Muscle layer of duodenum (tissue), 2 donors: Measurements from ENCODE around the gene CFAP221.
A peak's percentile ranks its signal among the peaks of the same experiment; 100 is the strongest.

Experiments
- H3K27ac ChIP-seq: one replicate; pipeline ENCODE4 v1.7.0; 2013; ENCODE audit warnings: mild to moderate bottlenecking, low read length
- H3K27me3 ChIP-seq: one replicate; pipeline ENCODE4 v1.7.0; 2013; ENCODE audit warnings: low read depth, mild to moderate bottlenecking, control low read depth, low read length
- H3K36me3 ChIP-seq, 2 donors: one replicate each; pipeline ENCODE4 v1.7.0; 2013; ENCODE audit warnings: low read length in 2 of 2, control low read depth in 1 of 2, mild to moderate bottlenecking in 1 of 2; ENCODE audit not compliant: insufficient read depth in 2 of 2, control insufficient read depth in 1 of 2
- H3K4me1 ChIP-seq, 2 donors: one replicate each; pipeline ENCODE4 v1.7.0; 2013; ENCODE audit warnings: low read length in 2 of 2, mild to moderate bottlenecking in 2 of 2, control low read depth in 1 of 2, moderate library complexity in 1 of 2; ENCODE audit not compliant: insufficient read depth in 2 of 2, control insufficient read depth in 1 of 2
- H3K4me3 ChIP-seq, 2 donors: one replicate each; pipeline ENCODE4 v1.7.0; 2013; ENCODE audit warnings: low read length in 2 of 2, low read depth in 1 of 2, mild to moderate bottlenecking in 1 of 2
- H3K9me3 ChIP-seq, 2 donors: one replicate each; pipeline ENCODE4 v1.7.0; 2013; ENCODE audit warnings: low read length in 2 of 2, control low read depth in 1 of 2, mild to moderate bottlenecking in 1 of 2; ENCODE audit not compliant: control insufficient read depth in 1 of 2
- donor health status: healthy.

CFAP221 gene

DNA sequence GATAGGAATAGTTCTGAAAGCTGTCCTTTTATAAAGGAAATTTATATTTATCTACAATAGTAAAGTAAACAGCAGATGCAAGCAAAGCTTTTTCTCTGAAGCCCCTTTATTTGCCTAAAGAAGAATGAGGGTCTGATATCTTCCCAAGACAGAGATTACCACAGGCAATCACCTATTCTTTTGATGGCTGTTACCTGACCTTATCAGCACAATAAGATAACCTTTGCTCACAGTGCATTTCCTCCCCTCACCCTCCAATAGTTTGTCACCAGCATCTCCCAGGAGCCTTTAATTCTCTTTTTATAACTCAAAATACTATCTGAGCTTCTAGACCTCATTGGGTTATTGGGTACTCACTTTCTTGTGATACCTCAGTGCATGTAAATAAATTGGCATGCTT, 6.5 kb upstream of the CFAP221 start:
- Histone ChIP-seq H3K27me3 (no peaks in the 10 kb centered on the region), H3K36me3 (no peaks in the 10 kb centered on the region), H3K27ac (no peak overlapping the region), H3K4me1 (no peaks in the 10 kb centered on the region), H3K4me3 (no peak overlapping the region), H3K9me3 (peaks cover 8 to 12% of the 10 kb centered on the region in 2 donors)

GRCh38 chr2:119541476-119541875, 2.8 kb upstream of the CFAP221 start:
- Histone ChIP-seq H3K36me3 (no peaks in the 10 kb centered on the region), H3K4me3 (no peak overlapping the region), H3K9me3 (no peaks in the 10 kb centered on the region), H3K27ac (no peak overlapping the region), H3K27me3 (no peaks in the 10 kb centered on the region), H3K4me1 (peaks cover 9 to 12% of the 10 kb centered on the region in 2 donors)

GRCh38 chr2:119544939-119545475, 758 bp downstream of the CFAP221 start:
- no peaks in the 10 kb centered on the region for H3K36me3 ChIP-seq
- no peaks in the 10 kb centered on the region for H3K27me3 ChIP-seq
- peaks cover 9 to 18% of the 10 kb centered on the region in 2 donors for H3K4me1 ChIP-seq
- H3K4me3 ChIP-seq = peak overlapping the region; percentile 60 to 62
- H3K9me3 ChIP-seq = no peaks in the 10 kb centered on the region
- H3K27ac ChIP-seq = no peak overlapping the region

GRCh38 chr2:119545754-119546446, 1.7 kb downstream of the CFAP221 start:
- Histone ChIP-seq H3K9me3 (no peaks in the 10 kb centered on the region), H3K27ac (no peak overlapping the region), H3K4me1 (peaks cover 9 to 18% of the 10 kb centered on the region in 2 donors), H3K4me3 (no peak overlapping the region), H3K27me3 (no peaks in the 10 kb centered on the region), H3K36me3 (no peaks in the 10 kb centered on the region)

- Histone ChIP-seq H3K27me3 (no peaks in the 10 kb centered on the region), H3K4me1 (peaks cover 9 to 18% of the 10 kb centered on the region in 2 donors), H3K36me3 (no peaks in the 10 kb centered on the region), H3K9me3 (no peaks in the 10 kb centered on the region), H3K4me3 (no peak overlapping the region), H3K27ac (no peak overlapping the region)
Measured at GRCh38 chr2:119546447-119546767, 2.2 kb downstream of the CFAP221 start.

DNA sequence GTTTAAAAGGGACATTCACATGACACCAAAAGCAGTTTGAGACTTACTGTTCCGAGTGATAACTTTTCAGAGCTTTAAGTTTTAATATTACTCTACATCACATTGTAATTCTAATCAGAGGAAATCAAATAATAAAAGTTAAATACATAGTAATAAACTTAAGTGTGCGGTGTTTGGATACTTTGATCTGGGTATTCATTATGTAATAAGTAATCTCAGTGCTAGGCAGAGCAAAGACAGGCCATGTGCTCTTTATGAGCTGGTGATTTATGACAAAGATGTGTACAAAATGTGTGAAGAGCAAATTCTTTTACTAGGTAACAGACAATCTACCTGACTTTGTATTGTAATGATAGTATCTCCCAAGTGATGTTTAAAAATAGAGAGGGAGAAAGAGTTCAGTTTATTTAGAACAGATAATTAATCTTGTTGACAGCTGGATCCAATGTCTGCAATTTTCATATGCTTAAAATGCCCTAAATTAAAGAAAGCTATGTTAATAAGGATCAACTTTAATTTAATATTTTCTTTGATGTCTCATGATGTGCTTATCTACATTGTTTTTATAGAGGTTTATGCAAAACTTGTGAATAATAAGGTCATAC, 4.4 kb downstream of the CFAP221 start:
- H3K27ac ChIP-seq = no peak overlapping the region
- H3K36me3 ChIP-seq = no peaks in the 10 kb centered on the region
- H3K4me3 ChIP-seq = no peak overlapping the region
- no peaks in the 10 kb centered on the region for H3K27me3 ChIP-seq
- H3K4me1 ChIP-seq = peaks cover 9 to 18% of the 10 kb centered on the region in 2 donors
- H3K9me3 ChIP-seq = no peaks in the 10 kb centered on the region

DNA sequence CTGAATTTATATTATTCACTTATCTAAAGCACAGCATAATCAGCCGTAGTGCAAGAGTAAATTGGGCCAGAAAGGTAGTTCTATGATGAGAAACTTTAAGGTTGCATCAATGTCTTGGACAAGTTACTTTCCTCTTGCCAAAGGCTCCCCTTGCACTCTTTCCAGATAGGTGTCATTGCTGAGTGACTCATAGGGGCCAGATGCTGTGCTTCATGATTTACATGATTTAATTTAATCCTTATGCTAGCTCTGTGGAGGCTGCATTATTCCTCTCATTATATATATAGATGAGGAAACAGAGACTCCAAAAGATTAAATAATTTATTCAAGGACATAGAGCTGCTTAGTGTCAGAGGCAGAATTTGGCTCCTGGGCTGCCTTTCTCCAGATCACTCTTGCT, 5.0 kb downstream of the CFAP221 start:
- no peaks in the 10 kb centered on the region for H3K36me3 ChIP-seq
- no peak overlapping the region for H3K27ac ChIP-seq
- H3K4me1 ChIP-seq = peaks cover 6 to 18% of the 10 kb centered on the region in 2 donors
- no peaks in the 10 kb centered on the region for H3K9me3 ChIP-seq
- no peak overlapping the region for H3K4me3 ChIP-seq
- H3K27me3 ChIP-seq = no peaks in the 10 kb centered on the region

- Histone ChIP-seq H3K4me3 (no peak overlapping the region), H3K27me3 (no peaks in the 10 kb centered on the region), H3K36me3 (no peaks in the 10 kb centered on the region), H3K4me1 (peaks cover 0 to 13% of the 10 kb centered on the region in 2 donors), H3K27ac (no peak overlapping the region), H3K9me3 (no peaks in the 10 kb centered on the region)
Measured at GRCh38 chr2:119550346-119550745, 6.1 kb downstream of the CFAP221 start.

- no peaks in the 10 kb centered on the region for H3K27me3 ChIP-seq
- no peaks in the 10 kb centered on the region for H3K9me3 ChIP-seq
- no peak overlapping the region for H3K27ac ChIP-seq
- H3K4me1 ChIP-seq = peaks cover 0 to 8% of the 10 kb centered on the region in 2 donors
- no peak overlapping the region for H3K4me3 ChIP-seq
- no peaks in the 10 kb centered on the region for H3K36me3 ChIP-seq
Measured at GRCh38 chr2:119550856-119551255, 6.6 kb downstream of the CFAP221 start.

DNA sequence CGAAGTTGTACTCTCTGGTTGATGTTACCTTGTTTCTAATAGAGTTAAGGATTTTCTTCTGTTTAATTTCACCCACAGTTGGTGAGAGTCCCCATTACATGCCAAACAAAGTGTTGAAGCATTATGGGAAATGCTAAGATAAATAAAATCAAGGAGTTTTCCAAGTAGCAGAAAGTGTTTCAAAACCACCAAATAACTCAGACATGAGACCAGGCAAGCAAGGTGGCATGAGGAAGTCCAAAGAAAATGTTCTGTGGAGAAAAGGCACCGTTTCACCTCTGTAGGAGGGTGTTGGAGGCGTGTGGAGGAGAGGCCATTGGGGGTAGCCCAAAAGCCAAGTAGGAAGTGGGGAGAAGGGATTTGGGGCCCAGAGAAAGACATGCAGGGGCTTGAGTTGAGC, 8.7 kb downstream of the CFAP221 start:
- no peak overlapping the region for H3K27ac ChIP-seq
- H3K36me3 ChIP-seq = no peaks in the 10 kb centered on the region
- no peaks in the 10 kb centered on the region for H3K27me3 ChIP-seq
- H3K9me3 ChIP-seq = no peaks in the 10 kb centered on the region
- peaks cover 0 to 6% of the 10 kb centered on the region in 2 donors for H3K4me1 ChIP-seq
- H3K4me3 ChIP-seq = no peak overlapping the region

- Histone ChIP-seq H3K4me1 (peaks cover 0 to 6% of the 10 kb centered on the region in 2 donors), H3K27ac (no peak overlapping the region)
Measured at GRCh38 chr2:119553687-119554344, 9.6 kb downstream of the CFAP221 start.

More at GRCh38 chr2:119553687-119554344, 9.6 kb downstream of the CFAP221 start:
- no peak overlapping the region for H3K4me3 ChIP-seq
- H3K36me3 ChIP-seq = no peaks in the 10 kb centered on the region
- no peaks in the 10 kb centered on the region for H3K9me3 ChIP-seq
- no peaks in the 10 kb centered on the region for H3K27me3 ChIP-seq
